Measurements from ENCODE around the gene CAMK1D.

GRCh38 chr10:12704488-12704887 lies 355.1 kb downstream of the CAMK1D start:
- no peak for TF ChIP-seq CTCF (IDR thresholded peaks at IDR 0.05; ENCODE audit: low read depth, low read length, poor library complexity, severe bottlenecking)
- no peak for TF ChIP-seq EZH2phosphoT487 (IDR thresholded peaks at IDR 0.05; ENCODE audit: borderline replicate concordance, low read length)

All from DOHH2 (cell line).